ENCODE measurements around the gene SCARB2.
A peak's percentile ranks its signal among the peaks of the same experiment; 100 is the strongest.

Gene SCARB2

GRCh38 chr4:76197031-76197743, 16.4 kb downstream of the SCARB2 start:
- Histone ChIP-seq H3K9me3 (ENCODE audit: insufficient read depth, low read depth, low read length) (peaks cover 3% of the 10 kb centered on the region; the same call in 1 of the 2 replicates), H3K36me3 (ENCODE audit: insufficient read depth, low read depth, low read length) (peaks cover 29% of the 10 kb centered on the region), H3K9ac (ENCODE audit: low read depth, low read length) (0 out of 2 replicates have a peak overlapping the region, but pooled peaks have one; percentile 24), H3K4me3 (ENCODE audit: low read length) (no peak overlapping the region), H3K27ac (ENCODE audit: low read length) (peak overlapping the region; percentile 17), H3K27me3 (ENCODE audit: insufficient read depth, low read length) (no peaks in the 10 kb centered on the region), H3K4me1 (ENCODE audit: insufficient read depth, low read length) (peaks cover 12% of the 10 kb centered on the region; the same call in 1 of the 2 replicates)

- H3K27ac ChIP-seq (ENCODE audit: low read length): no peak overlapping the region
- H3K36me3 ChIP-seq (ENCODE audit: insufficient read depth, low read depth, low read length): peaks cover 32% of the 10 kb centered on the region
- H3K27me3 ChIP-seq (ENCODE audit: insufficient read depth, low read length): no peaks in the 10 kb centered on the region
- H3K4me3 ChIP-seq (ENCODE audit: low read length): no peak overlapping the region
- H3K9me3 ChIP-seq (ENCODE audit: insufficient read depth, low read depth, low read length): peaks cover 5% of the 10 kb centered on the region; the same call in 1 of the 2 replicates
- no peak overlapping the region for H3K9ac ChIP-seq (ENCODE audit: low read depth, low read length)
- peaks cover 12% of the 10 kb centered on the region; the same call in 1 of the 2 replicates for H3K4me1 ChIP-seq (ENCODE audit: insufficient read depth, low read length)
These were observed 17.2 kb downstream of the SCARB2 start for GRCh38 chr4:76196376-76196775.

- Histone ChIP-seq H3K4me1 (ENCODE audit: insufficient read depth, low read length) (peaks cover 12% of the 10 kb centered on the region; the same call in 1 of the 2 replicates), H3K27ac (ENCODE audit: low read length) (no peak overlapping the region), H3K9me3 (ENCODE audit: insufficient read depth, low read depth, low read length) (peaks cover 5% of the 10 kb centered on the region; the same call in 1 of the 2 replicates), H3K27me3 (ENCODE audit: insufficient read depth, low read length) (no peaks in the 10 kb centered on the region), H3K36me3 (ENCODE audit: insufficient read depth, low read depth, low read length) (peaks cover 32% of the 10 kb centered on the region), H3K4me3 (ENCODE audit: low read length) (no peak overlapping the region), H3K9ac (ENCODE audit: low read depth, low read length) (no peak overlapping the region)
These were observed 18.3 kb downstream of the SCARB2 start for GRCh38 chr4:76195326-76195725.

- Histone ChIP-seq H3K27ac (ENCODE audit: low read length) (no peak overlapping the region), H3K27me3 (ENCODE audit: insufficient read depth, low read length) (no peaks in the 10 kb centered on the region), H3K9ac (ENCODE audit: low read depth, low read length) (no peak overlapping the region)
These were observed 19.3 kb downstream of the SCARB2 start for GRCh38 chr4:76194325-76194724.

GRCh38 chr4:76192236-76192635, 21.4 kb downstream of the SCARB2 start:
- no peaks in the 10 kb centered on the region for H3K27me3 ChIP-seq (ENCODE audit: insufficient read depth, low read length)
- H3K9ac ChIP-seq (ENCODE audit: low read depth, low read length): no peak overlapping the region
- no peak overlapping the region for H3K27ac ChIP-seq (ENCODE audit: low read length)
- H3K36me3 ChIP-seq (ENCODE audit: insufficient read depth, low read depth, low read length): peaks cover 30% of the 10 kb centered on the region
- H3K9me3 ChIP-seq (ENCODE audit: insufficient read depth, low read depth, low read length): peaks cover 5% of the 10 kb centered on the region; the same call in 1 of the 2 replicates
- H3K4me1 ChIP-seq (ENCODE audit: insufficient read depth, low read length): no peaks in the 10 kb centered on the region; the same call in 1 of the 2 replicates
- no peak overlapping the region for H3K4me3 ChIP-seq (ENCODE audit: low read length)

More at GRCh38 chr4:76194325-76194724, 19.3 kb downstream of the SCARB2 start:
- H3K4me1 ChIP-seq (ENCODE audit: insufficient read depth, low read length): peaks cover 12% of the 10 kb centered on the region; the same call in 1 of the 2 replicates
- H3K36me3 ChIP-seq (ENCODE audit: insufficient read depth, low read depth, low read length): peaks cover 32% of the 10 kb centered on the region
- H3K4me3 ChIP-seq (ENCODE audit: low read length): no peak overlapping the region
- H3K9me3 ChIP-seq (ENCODE audit: insufficient read depth, low read depth, low read length): peaks cover 5% of the 10 kb centered on the region; the same call in 1 of the 2 replicates

- no peak overlapping the region for H3K4me3 ChIP-seq (ENCODE audit: low read length)
- H3K9me3 ChIP-seq (ENCODE audit: insufficient read depth, low read depth, low read length): peaks cover 5% of the 10 kb centered on the region; the same call in 1 of the 2 replicates
- no peaks in the 10 kb centered on the region for H3K4me1 ChIP-seq (ENCODE audit: insufficient read depth, low read length)
- H3K27me3 ChIP-seq (ENCODE audit: insufficient read depth, low read length): no peaks in the 10 kb centered on the region
- H3K27ac ChIP-seq (ENCODE audit: low read length): no peak overlapping the region
- H3K36me3 ChIP-seq (ENCODE audit: insufficient read depth, low read depth, low read length): peaks cover 16% of the 10 kb centered on the region
- H3K9ac ChIP-seq (ENCODE audit: low read depth, low read length): no peak overlapping the region
These were observed 25.1 kb downstream of the SCARB2 start for GRCh38 chr4:76188557-76188956.

- H3K9me3 ChIP-seq (ENCODE audit: insufficient read depth, low read depth, low read length): peaks cover 5% of the 10 kb centered on the region; the same call in 1 of the 2 replicates
- H3K4me1 ChIP-seq (ENCODE audit: insufficient read depth, low read length): no peaks in the 10 kb centered on the region
- peaks cover 13% of the 10 kb centered on the region for H3K36me3 ChIP-seq (ENCODE audit: insufficient read depth, low read depth, low read length)
- no peaks in the 10 kb centered on the region for H3K27me3 ChIP-seq (ENCODE audit: insufficient read depth, low read length)
- H3K9ac ChIP-seq (ENCODE audit: low read depth, low read length): no peak overlapping the region
- H3K4me3 ChIP-seq (ENCODE audit: low read length): no peak overlapping the region
- no peak overlapping the region for H3K27ac ChIP-seq (ENCODE audit: low read length)
These were observed 25.5 kb downstream of the SCARB2 start for GRCh38 chr4:76188149-76188548.

- Histone ChIP-seq H3K36me3 (ENCODE audit: insufficient read depth, low read depth, low read length) (peaks cover 3% of the 10 kb centered on the region), H3K4me3 (ENCODE audit: low read length) (no peak overlapping the region), H3K4me1 (ENCODE audit: insufficient read depth, low read length) (no peaks in the 10 kb centered on the region), H3K9me3 (ENCODE audit: insufficient read depth, low read depth, low read length) (peaks cover 2% of the 10 kb centered on the region; the same call in 1 of the 2 replicates), H3K27ac (ENCODE audit: low read length) (no peak overlapping the region), H3K27me3 (ENCODE audit: insufficient read depth, low read length) (no peaks in the 10 kb centered on the region), H3K9ac (ENCODE audit: low read depth, low read length) (no peak overlapping the region)
These were observed 26.5 kb downstream of the SCARB2 start for GRCh38 chr4:76187152-76187551.

- no peak overlapping the region for H3K9ac ChIP-seq (ENCODE audit: low read depth, low read length)
- peaks cover 7% of the 10 kb centered on the region; the same call in 1 of the 2 replicates for H3K36me3 ChIP-seq (ENCODE audit: insufficient read depth, low read depth, low read length)
- no peak overlapping the region for H3K4me3 ChIP-seq (ENCODE audit: low read length)
- no peaks in the 10 kb centered on the region for H3K9me3 ChIP-seq (ENCODE audit: insufficient read depth, low read depth, low read length)
- H3K4me1 ChIP-seq (ENCODE audit: insufficient read depth, low read length): no peaks in the 10 kb centered on the region
- H3K27me3 ChIP-seq (ENCODE audit: insufficient read depth, low read length): no peaks in the 10 kb centered on the region
- H3K27ac ChIP-seq (ENCODE audit: low read length): no peak overlapping the region
These were observed 31.2 kb downstream of the SCARB2 start for GRCh38 chr4:76182463-76182862.

- peaks cover 26% of the 10 kb centered on the region; the same call in 1 of the 2 replicates for H3K36me3 ChIP-seq (ENCODE audit: insufficient read depth, low read depth, low read length)
These were observed 34.0 kb downstream of the SCARB2 start for GRCh38 chr4:76179398-76180318.

GRCh38 chr4:76178296-76178695, 35.3 kb downstream of the SCARB2 start:
- H3K9me3 ChIP-seq (ENCODE audit: insufficient read depth, low read depth, low read length): no peaks in the 10 kb centered on the region
- no peaks in the 10 kb centered on the region for H3K4me1 ChIP-seq (ENCODE audit: insufficient read depth, low read length)
- H3K4me3 ChIP-seq (ENCODE audit: low read length): no peak overlapping the region
- H3K27ac ChIP-seq (ENCODE audit: low read length): no peak overlapping the region
- no peaks in the 10 kb centered on the region for H3K27me3 ChIP-seq (ENCODE audit: insufficient read depth, low read length)
- H3K9ac ChIP-seq (ENCODE audit: low read depth, low read length): no peak overlapping the region
- peaks cover 38% of the 10 kb centered on the region; the same call in 1 of the 2 replicates for H3K36me3 ChIP-seq (ENCODE audit: insufficient read depth, low read depth, low read length)

More at GRCh38 chr4:76179398-76180318, 34.0 kb downstream of the SCARB2 start:
- Histone ChIP-seq H3K27ac (ENCODE audit: low read length) (no peak overlapping the region), H3K4me3 (ENCODE audit: low read length) (no peak overlapping the region), H3K4me1 (ENCODE audit: insufficient read depth, low read length) (no peaks in the 10 kb centered on the region), H3K27me3 (ENCODE audit: insufficient read depth, low read length) (no peaks in the 10 kb centered on the region), H3K9ac (ENCODE audit: low read depth, low read length) (no peak overlapping the region), H3K9me3 (ENCODE audit: insufficient read depth, low read depth, low read length) (no peaks in the 10 kb centered on the region)

All from iPS-20b (cell line).